ENCODE data around the gene RBL1.
"Not testable (repeated sequence)": the region's sequence is repeated elsewhere in the genome, so short reads cannot be mapped to it uniquely, and the experiment has no call there.

The RBL1 gene

GRCh38 chr20:36962354-36962941, 133.3 kb downstream of the RBL1 start:
- intact Hi-C loops (cut with DNase I), result not testable (repeated sequence)

GRCh38 chr20:36959242-36959641, 136.6 kb downstream of the RBL1 start:
- intact Hi-C loops (cut with DNase I), result no loop called here

More at GRCh38 chr20:36962354-36962941, 133.3 kb downstream of the RBL1 start:
- not testable (repeated sequence) for DNase-seq

GRCh38 chr20:36957875-36958667, 137.7 kb downstream of the RBL1 start:
- intact Hi-C loops (cut with DNase I), result no loop called here
- DNase-seq, result peak in 7 of 42 donors; percentile 14 to 48 (median 25)

More at GRCh38 chr20:36959242-36959641, 136.6 kb downstream of the RBL1 start:
- no peak for DNase-seq

GRCh38 chr20:36956674-36957073, 139.1 kb downstream of the RBL1 start:
- no peak for DNase-seq
- intact Hi-C loops (cut with DNase I), result no loop called here

- DNase-seq, result no peak
- intact Hi-C loops (cut with DNase I), result no loop called here
These were observed 139.8 kb downstream of the RBL1 start for GRCh38 chr20:36956016-36956415.

- intact Hi-C loops (cut with DNase I), result loop anchor here (5.0 kb wide), 1 partner anchor 335 kb away; no protein-coding TSS in a partner anchor
- no peak for DNase-seq
These were observed 143.6 kb downstream of the RBL1 start for GRCh38 chr20:36951979-36952738.

- intact Hi-C loops (cut with DNase I), result loop anchor here (5.0 kb wide), 1 partner anchor 334 kb away; no protein-coding TSS in a partner anchor
- peak; percentile 88 to 98 (median 96) for DNase-seq
These were observed 144.4 kb downstream of the RBL1 start, which contains the start of gene SAMHD1 for GRCh38 chr20:36951198-36951978. Gene SAMHD1 (minus strand): TSS chr20:36951708. CDS start chr20:36951643, 65 bp downstream.

- intact Hi-C loops (cut with DNase I), result loop anchor here (5.0 kb wide), 1 partner anchor 333 kb away; no protein-coding TSS in a partner anchor
- DNase-seq, result peak in 32 of 42 donors; percentile 4 to 62 (median 23)
These were observed 145.2 kb downstream of the RBL1 start for GRCh38 chr20:36950414-36951197.

All from head of caudate nucleus (tissue), 42 donors.